MM.1S (cell line): Measurements from ENCODE around the gene CALY.

Source experiments
- DNase-seq: peaks from one replicate; pipeline ENCODE4 v3.0.0-alpha.2; 2015
- H2AFZ ChIP-seq: fragments of 300-600 bp; sonication (generic); 2 replicates; pipeline ENCODE4 v1.6.0; 2016; ENCODE audit warnings: antibody characterized with exemption, low read length
- H3F3A ChIP-seq: fragments of 300-600 bp; sonication (generic); 2 replicates; pipeline ENCODE4 v1.6.1; 2016; ENCODE audit warnings: mild to moderate bottlenecking, antibody characterized with exemption, low read length, moderate library complexity, mixed read lengths; ENCODE audit not compliant: insufficient read depth
- H3K27ac ChIP-seq: fragments of 300-600 bp; sonication (generic); 2 replicates; pipeline ENCODE4 v1.5.1; 2016; ENCODE audit warnings: mild to moderate bottlenecking, low read length
- H3K27me3 ChIP-seq: fragments of 300-600 bp; sonication (generic); replicated peaks from 2 replicates; pipeline ENCODE4 v1.6.0; 2016; ENCODE audit warnings: low read length; ENCODE audit not compliant: insufficient read depth
- H3K36me3 ChIP-seq: fragments of 300-600 bp; sonication (generic); replicated peaks from 2 replicates; pipeline ENCODE4 v1.6.1; 2016; ENCODE audit warnings: mild to moderate bottlenecking, low read length, mixed read lengths; ENCODE audit not compliant: insufficient read depth
- H3K4me1 ChIP-seq: fragments of 300-600 bp; sonication (generic); 2 replicates; pipeline ENCODE4 v1.6.1; 2016; ENCODE audit warnings: low read length, mixed read lengths
- H3K4me2 ChIP-seq: fragments of 300-600 bp; sonication (generic); 2 replicates; pipeline ENCODE4 v1.6.0; 2016; ENCODE audit warnings: low read depth, low read length
- H3K4me3 ChIP-seq: fragments of 300-600 bp; sonication (generic); 2 replicates; pipeline ENCODE4 v1.5.1; 2016; ENCODE audit warnings: low read length, mixed read lengths
- H3K79me2 ChIP-seq: fragments of 300-600 bp; sonication (generic); 2 replicates; pipeline ENCODE4 v1.6.1; 2016; ENCODE audit warnings: mixed run types, low read length, mixed read lengths
- H3K9ac ChIP-seq: fragments of 300-600 bp; sonication (generic); 2 replicates; pipeline ENCODE4 v1.6.1; 2016; ENCODE audit warnings: low read length, mixed read lengths
- H3K9me2 ChIP-seq: fragments of 300-600 bp; sonication (generic); replicated peaks from 2 replicates; pipeline ENCODE4 v1.6.1; 2016; ENCODE audit warnings: mild to moderate bottlenecking, low read length, mixed read lengths; ENCODE audit not compliant: insufficient read depth
- H3K9me3 ChIP-seq: fragments of 300-600 bp; sonication (generic); replicated peaks from 2 replicates; pipeline ENCODE4 v1.6.1; 2016; ENCODE audit warnings: mild to moderate bottlenecking, low read length, mixed read lengths; ENCODE audit not compliant: insufficient read depth
- H4K20me1 ChIP-seq: fragments of 300-600 bp; sonication (generic); 2 replicates; pipeline ENCODE4 v1.6.1; 2016; ENCODE audit warnings: mild to moderate bottlenecking, low read length, moderate library complexity, mixed read lengths; ENCODE audit not compliant: insufficient read depth
- CTCF ChIP-seq: fragments of 300-600 bp; sonication (generic); IDR thresholded peaks from 2 replicates; pipeline ENCODE4 v1.5.1; 2016; ENCODE audit warnings: antibody characterized with exemption, low read length, mixed read lengths
- EZH2 ChIP-seq: fragments of 300-600 bp; sonication (generic); optimal IDR thresholded peaks from 2 replicates; pipeline ENCODE3; 2017; ENCODE audit warnings: low read depth, mild to moderate bottlenecking, antibody characterized with exemption, low read length, mixed read lengths
- EZH2phosphoT487 ChIP-seq: fragments of 300-600 bp; sonication (generic); IDR thresholded peaks from 2 replicates; pipeline ENCODE4 v1.6.1; 2018; ENCODE audit warnings: antibody characterized with exemption, low read length

CALY gene

DNA sequence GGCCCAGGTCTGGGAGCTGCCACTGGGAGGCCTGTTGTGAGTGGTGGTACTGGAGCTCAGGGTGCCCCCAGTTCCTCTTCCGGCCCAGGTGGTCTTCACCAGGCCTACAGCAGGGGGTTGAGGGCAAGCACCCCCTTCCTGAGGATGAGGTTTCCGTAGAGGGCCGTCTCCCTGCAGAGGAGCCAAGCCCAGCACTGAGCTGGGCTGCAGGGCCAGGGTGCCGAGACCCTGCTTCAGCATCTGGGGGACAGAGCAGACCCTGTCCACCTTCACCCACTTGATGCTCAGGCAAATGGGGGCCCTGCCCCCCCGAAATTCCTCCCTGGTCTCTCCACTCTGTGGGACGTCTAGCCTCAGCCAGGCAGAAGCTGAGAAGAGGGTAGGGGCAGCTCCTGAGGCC, 18.6 kb upstream of the CALY start:
- TF ChIP-seq EZH2phosphoT487 (no peak), CTCF (no peak), EZH2 (no peak)
- no peaks in the 10 kb centered on the region for H3F3A ChIP-seq
- H2AFZ ChIP-seq, result no peak overlapping the region
- H3K27ac ChIP-seq, result no peak overlapping the region
- no peaks in the 10 kb centered on the region for H3K9me2 ChIP-seq
- H3K9ac ChIP-seq, result no peak overlapping the region
- H3K36me3 ChIP-seq, result no peaks in the 10 kb centered on the region
- no peaks in the 10 kb centered on the region for H4K20me1 ChIP-seq
- H3K9me3 ChIP-seq, result no peaks in the 10 kb centered on the region
- H3K79me2 ChIP-seq, result no peaks in the 10 kb centered on the region
- no peak overlapping the region for H3K4me2 ChIP-seq
- peaks cover 28% of the 10 kb centered on the region for H3K27me3 ChIP-seq
- H3K4me3 ChIP-seq, result no peak overlapping the region
- H3K4me1 ChIP-seq, result no peaks in the 10 kb centered on the region
- no peak for DNase-seq

DNA sequence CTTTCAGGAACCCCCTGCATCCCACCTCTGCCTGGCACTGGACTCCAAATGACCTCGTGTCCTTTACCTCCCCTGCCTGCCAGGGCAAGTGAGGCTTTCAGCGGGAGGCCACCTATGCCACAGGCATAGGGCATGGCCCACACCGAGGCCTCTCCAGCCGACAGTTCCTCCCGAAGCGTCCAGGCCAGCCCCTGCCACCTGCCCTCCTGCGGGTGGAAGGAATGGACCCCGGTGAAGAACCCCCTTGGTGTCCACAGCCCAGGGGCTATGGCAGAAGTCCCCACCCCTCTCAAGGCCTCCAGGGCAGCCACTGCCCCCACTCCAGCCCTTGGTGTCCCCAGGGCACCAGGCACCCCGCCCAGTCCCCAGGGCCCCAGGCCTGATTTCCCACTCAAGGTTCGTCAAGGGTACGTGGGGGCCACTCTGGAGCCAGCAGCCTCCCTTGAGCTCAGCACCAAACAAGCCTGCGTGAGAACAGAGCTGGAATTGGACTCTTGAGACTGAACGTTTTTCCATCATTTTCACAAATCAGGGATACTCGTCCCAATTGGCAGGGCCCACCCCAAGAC, 18.1 kb upstream of the CALY start:
- Histone ChIP-seq H4K20me1 (no peaks in the 10 kb centered on the region), H3K4me3 (no peak overlapping the region), H3K9me3 (no peaks in the 10 kb centered on the region), H3K9ac (no peak overlapping the region), H3K4me2 (no peak overlapping the region), H3K9me2 (no peaks in the 10 kb centered on the region), H3K36me3 (no peaks in the 10 kb centered on the region), H3K4me1 (no peaks in the 10 kb centered on the region), H3K27me3 (peaks cover 28% of the 10 kb centered on the region), H2AFZ (no peak overlapping the region), H3K27ac (no peak overlapping the region), H3F3A (no peaks in the 10 kb centered on the region), H3K79me2 (no peaks in the 10 kb centered on the region)
- no peak for TF ChIP-seq EZH2
- TF ChIP-seq EZH2phosphoT487, result no peak
- no peak for TF ChIP-seq CTCF
- no peak for DNase-seq

GRCh38 chr10:133353988-133354605, 17.4 kb upstream of the CALY start:
- no peak overlapping the region for H3K9ac ChIP-seq
- no peaks in the 10 kb centered on the region for H3K9me3 ChIP-seq
- H3K4me2 ChIP-seq, result no peak overlapping the region
- H3K79me2 ChIP-seq, result no peaks in the 10 kb centered on the region
- H3K9me2 ChIP-seq, result no peaks in the 10 kb centered on the region
- no peaks in the 10 kb centered on the region for H3F3A ChIP-seq
- TF ChIP-seq EZH2 (no peak), CTCF (no peak), EZH2phosphoT487 (no peak)
- peaks cover 28% of the 10 kb centered on the region for H3K27me3 ChIP-seq
- no peaks in the 10 kb centered on the region for H3K4me1 ChIP-seq
- no peak overlapping the region for H2AFZ ChIP-seq
- DNase-seq, result no peak
- no peaks in the 10 kb centered on the region for H3K36me3 ChIP-seq
- no peaks in the 10 kb centered on the region for H4K20me1 ChIP-seq
- no peak overlapping the region for H3K4me3 ChIP-seq
- H3K27ac ChIP-seq, result no peak overlapping the region
